PC-3 (cell line): ENCODE data around the gene SERPING1. TPM values are rescaled to one million over a fixed set of nuclear protein-coding genes. Genes with fewer than 3 reads are reported as not detected.

ENCODE experiments used
- ATAC-seq: fragments of 200-7000 bp; cut with Tn5 transposase; 2 replicates; pipeline ENCODE4 v1.9.1; 2020; ENCODE audit warnings: mild to moderate bottlenecking, moderate library complexity
- BruUV-seq: library from RNA; stranded (reverse); fragments of 400-500 nt; replicated peaks from 2 replicates; lab custom pipeline; 2021; lab: Mats Ljungman, UMichigan
- CTCF ChIA-PET: fragments of 300-600 bp; sonication (Branson Sonifier 250); formaldehyde crosslinking; loops from one replicate; lab custom pipeline; 2022; ENCODE audit warnings: antibody characterized with exemption; lab: Charles Lee
- POLR2A ChIA-PET: fragments of 300-600 bp; sonication (Branson Sonifier 250); formaldehyde crosslinking; loops from one replicate; lab custom pipeline; 2022; ENCODE audit warnings: antibody characterized with exemption; ENCODE audit not compliant: unreplicated experiment; lab: Charles Lee
- DNase-seq: peaks from one replicate; pipeline ENCODE4 v3.0.0-alpha.2; 2015
- H2AFZ ChIP-seq: fragments of 300-600 bp; sonication (generic); 2 replicates; pipeline ENCODE4 v1.6.0; 2016; ENCODE audit warnings: antibody characterized with exemption, low read length
- H3F3A ChIP-seq: fragments of 300-600 bp; sonication (generic); one replicate; pipeline ENCODE4 v1.6.0; 2017; ENCODE audit warnings: antibody characterized with exemption, low read length, control low read depth, mild to moderate bottlenecking; ENCODE audit not compliant: unreplicated experiment
- H3K27ac ChIP-seq: fragments of 300-600 bp; sonication (generic); 2 replicates; pipeline ENCODE4 v1.5.1; 2016; ENCODE audit warnings: mild to moderate bottlenecking, low read length
- H3K27me3 ChIP-seq: fragments of 300-600 bp; sonication (generic); 2 replicates; pipeline ENCODE4 v1.6.1; 2016; ENCODE audit warnings: low read length, mixed read lengths
- H3K36me3 ChIP-seq: fragments of 300-600 bp; sonication (generic); 2 replicates; pipeline ENCODE4 v1.6.1; 2016; ENCODE audit warnings: low read depth, mixed run types, low read length, mixed read lengths
- H3K4me1 ChIP-seq: fragments of 300-600 bp; sonication (generic); 2 replicates; pipeline ENCODE4 v1.5.1; 2016; ENCODE audit warnings: low read length; ENCODE audit not compliant: insufficient read depth
- H3K4me2 ChIP-seq: fragments of 300-600 bp; sonication (generic); 2 replicates; pipeline ENCODE4 v1.6.0; 2016; ENCODE audit warnings: low read length
- H3K4me3 ChIP-seq: fragments of 300-600 bp; sonication (generic); 2 replicates; pipeline ENCODE4 v1.5.1; 2016; ENCODE audit warnings: mild to moderate bottlenecking, low read length, mixed read lengths
- H3K79me2 ChIP-seq: fragments of 300-600 bp; sonication (generic); 2 replicates; pipeline ENCODE4 v1.6.1; 2017; ENCODE audit warnings: low read length, mixed read lengths
- H3K9ac ChIP-seq: fragments of 300-600 bp; sonication (generic); 2 replicates; pipeline ENCODE4 v1.6.0; 2016; ENCODE audit warnings: mild to moderate bottlenecking, low read length
- H3K9me2 ChIP-seq: fragments of 300-600 bp; sonication (generic); replicated peaks from 2 replicates; pipeline ENCODE4 v1.6.1; 2016; ENCODE audit warnings: mixed run types, low read length, mixed read lengths
- H3K9me3 ChIP-seq: fragments of 300-600 bp; sonication (generic); 2 replicates; pipeline ENCODE4 v1.6.1; 2016; ENCODE audit warnings: low read length, mixed read lengths
- H4K20me1 ChIP-seq: fragments of 300-600 bp; sonication (generic); 2 replicates; pipeline ENCODE4 v1.6.1; 2016; ENCODE audit warnings: low read length, mixed read lengths
- EZH2 ChIP-seq: fragments of 300-600 bp; sonication (generic); IDR thresholded peaks from one replicate; pipeline ENCODE4 v1.6.1; 2017; ENCODE audit warnings: antibody characterized with exemption, mild to moderate bottlenecking, low read length; ENCODE audit not compliant: unreplicated experiment
- EZH2phosphoT487 ChIP-seq: fragments of 300-600 bp; sonication (generic); IDR thresholded peaks from 2 replicates; pipeline ENCODE4 v1.6.1; 2018; ENCODE audit warnings: mild to moderate bottlenecking, antibody characterized with exemption, low read length, borderline replicate concordance
- intact Hi-C: fragments of 100-400 bp; cut with micrococcal nuclease; formaldehyde crosslinking; loops from 2 replicates; pipeline ENCODE4 v1.9.0; 2023
- microRNA-seq: library from miRNA; unstranded; fragments of <30 nt; microRNA quantifications from one replicate; pipeline ENCODE4 v1.1.0, GENCODE V29; 2020; ENCODE audit not compliant: unreplicated experiment
- total RNA-seq: library from RNA; depleted of rRNA; stranded (reverse); fragments of >200 nt; gene quantifications from 2 replicates; pipeline ENCODE4 v1.2.3, GENCODE V29; 2014; rRNA removed
- TF ChIP-seq, protein P1 (sequence below): fragments of 300-600 bp; sonication (generic); conservative IDR thresholded peaks from 2 replicates; pipeline ENCODE4 v1.5.1; 2017; ENCODE audit warnings: antibody characterized with exemption, low read depth, mild to moderate bottlenecking, low read length

SERPING1 gene
- total RNA-seq, 1 experiment from 2014 or later: not detected

DNA sequence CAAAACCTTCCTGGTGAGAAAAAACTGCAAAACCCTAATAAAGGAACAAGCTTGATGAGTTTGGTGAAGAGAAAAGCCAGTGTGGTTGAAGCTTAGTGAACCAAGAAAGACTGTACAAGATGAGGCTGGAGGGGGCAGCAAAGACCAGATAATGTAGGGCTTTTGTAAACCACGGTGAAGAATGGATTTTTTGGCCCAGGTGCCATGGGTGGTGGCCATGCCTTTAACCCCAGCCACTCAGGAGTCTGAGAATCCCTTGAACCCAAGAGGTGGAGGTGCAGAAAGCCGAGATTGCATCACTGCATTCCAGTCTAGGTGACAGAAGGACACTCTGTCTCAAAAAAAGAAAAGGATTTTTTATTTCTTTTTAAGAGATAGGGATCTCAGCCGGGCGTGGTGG is 65.4 kb downstream of the SERPING1 start:
- Histone ChIP-seq H3F3A (no peaks in the 10 kb centered on the region), H3K79me2 (peaks cover 28% of the 10 kb centered on the region), H3K4me3 (no peak overlapping the region), H4K20me1 (0 out of 2 replicates have a peak, but pooled peaks cover 3% of the 10 kb centered on the region), H3K4me1 (peaks cover 7% of the 10 kb centered on the region), H3K9me2 (no peaks in the 10 kb centered on the region), H3K9me3 (no peaks in the 10 kb centered on the region), H3K4me2 (no peak overlapping the region), H3K27ac (no peak overlapping the region), H3K27me3 (no peaks in the 10 kb centered on the region), H3K9ac (no peak overlapping the region), H2AFZ (no peak overlapping the region), H3K36me3 (peaks cover 21% of the 10 kb centered on the region)
- intact Hi-C loops: no loop called here
- CTCF ChIA-PET: no interaction called here
- ATAC-seq (no peak), DNase-seq (peak; percentile 40)
- BruUV-seq: no TSS peak
- TF ChIP-seq, protein P1, sequence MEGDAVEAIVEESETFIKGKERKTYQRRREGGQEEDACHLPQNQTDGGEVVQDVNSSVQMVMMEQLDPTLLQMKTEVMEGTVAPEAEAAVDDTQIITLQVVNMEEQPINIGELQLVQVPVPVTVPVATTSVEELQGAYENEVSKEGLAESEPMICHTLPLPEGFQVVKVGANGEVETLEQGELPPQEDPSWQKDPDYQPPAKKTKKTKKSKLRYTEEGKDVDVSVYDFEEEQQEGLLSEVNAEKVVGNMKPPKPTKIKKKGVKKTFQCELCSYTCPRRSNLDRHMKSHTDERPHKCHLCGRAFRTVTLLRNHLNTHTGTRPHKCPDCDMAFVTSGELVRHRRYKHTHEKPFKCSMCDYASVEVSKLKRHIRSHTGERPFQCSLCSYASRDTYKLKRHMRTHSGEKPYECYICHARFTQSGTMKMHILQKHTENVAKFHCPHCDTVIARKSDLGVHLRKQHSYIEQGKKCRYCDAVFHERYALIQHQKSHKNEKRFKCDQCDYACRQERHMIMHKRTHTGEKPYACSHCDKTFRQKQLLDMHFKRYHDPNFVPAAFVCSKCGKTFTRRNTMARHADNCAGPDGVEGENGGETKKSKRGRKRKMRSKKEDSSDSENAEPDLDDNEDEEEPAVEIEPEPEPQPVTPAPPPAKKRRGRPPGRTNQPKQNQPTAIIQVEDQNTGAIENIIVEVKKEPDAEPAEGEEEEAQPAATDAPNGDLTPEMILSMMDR: peak; percentile 52; the same call in 1 of the 2 replicates
- TF ChIP-seq EZH2: no peak
- POLR2A ChIA-PET: no interaction called here

DNA sequence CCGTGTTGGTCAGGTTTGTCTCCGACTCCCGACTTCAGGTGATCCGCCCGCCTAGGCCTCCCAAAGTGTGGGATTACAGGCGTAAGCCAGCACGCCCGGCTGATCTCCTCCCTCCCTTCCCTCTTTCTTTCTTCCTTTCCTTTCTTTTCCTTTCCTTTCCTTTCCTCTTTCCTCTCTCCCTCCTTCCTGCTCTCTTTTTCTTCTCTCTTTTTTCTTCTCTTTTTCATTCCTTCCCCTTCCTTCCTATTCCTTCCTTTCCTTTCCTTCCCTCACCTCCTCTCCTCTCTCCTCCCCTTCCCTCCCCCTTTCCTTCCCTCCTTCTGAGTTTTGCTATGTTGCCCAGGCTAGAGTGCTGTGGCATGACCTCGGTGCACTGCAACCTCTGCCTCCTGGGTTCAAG is 66.5 kb downstream of the SERPING1 start:
- Histone ChIP-seq H3K4me1 (peaks cover 7% of the 10 kb centered on the region), H4K20me1 (peaks cover 2% of the 10 kb centered on the region; the same call in 1 of the 2 replicates), H3K9ac (no peak overlapping the region), H3K36me3 (peaks cover 21% of the 10 kb centered on the region), H3F3A (no peaks in the 10 kb centered on the region), H3K4me2 (no peak overlapping the region), H3K79me2 (peaks cover 27% of the 10 kb centered on the region), H2AFZ (no peak overlapping the region), H3K9me3 (no peaks in the 10 kb centered on the region), H3K4me3 (no peak overlapping the region), H3K27ac (no peak overlapping the region), H3K9me2 (no peaks in the 10 kb centered on the region), H3K27me3 (no peaks in the 10 kb centered on the region)
- no TSS peak for BruUV-seq
- ATAC-seq (no peak), DNase-seq (no peak)
- ChIA-PET POLR2A (no interaction called here), CTCF (no interaction called here)
- intact Hi-C loops: no loop called here
- TF ChIP-seq EZH2 (no peak), EZH2phosphoT487 (no peak)
- TF ChIP-seq, protein P1: no peak

Small RNA genes within 50 kb of the gene (microRNA-seq; reads per million reads assigned to microRNA genes)
- gene MIR130A: 4,602 reads per million, percentile 93 among the genes with 10 or more reads in this experiment

Other genes starting within 250 kb of the SERPING1 start
- gene PRG3, start 216.5 kb upstream of the SERPING1 start, total RNA-seq: not detected in 2 replicates
- not detected in 2 replicates for gene PRG2, start 207.0 kb upstream of the SERPING1 start, total RNA-seq
- gene SLC43A3, start 170.6 kb upstream of the SERPING1 start, total RNA-seq: 31.3 and 35.0 TPM in 2 replicates
- 3.5 and 6.5 TPM in 2 replicates for gene RTN4RL2, start 137.2 kb upstream of the SERPING1 start, total RNA-seq
- 7.4 and 12.4 TPM in 2 replicates for gene SLC43A1, start 82.0 kb upstream of the SERPING1 start, total RNA-seq
- 233 and 313 TPM in 2 replicates for gene TIMM10, start 66.9 kb upstream of the SERPING1 start, total RNA-seq
- gene SMTNL1, start 60.1 kb upstream of the SERPING1 start, total RNA-seq: not detected in 2 replicates
- 16.5 and 17.3 TPM in 2 replicates for gene UBE2L6, start 30.0 kb upstream of the SERPING1 start, total RNA-seq
- not detected in 2 replicates for gene YPEL4, start 52.2 kb downstream of the SERPING1 start, total RNA-seq
- 23.0 and 28.4 TPM in 2 replicates for gene CLP1, start 60.1 kb downstream of the SERPING1 start, total RNA-seq
- 86.7 and 102 TPM in 2 replicates for gene ZDHHC5, start 70.4 kb downstream of the SERPING1 start, total RNA-seq
- 41.8 and 42.3 TPM in 2 replicates for gene MED19, start 114.5 kb downstream of the SERPING1 start, total RNA-seq
- gene TMX2, start 114.9 kb downstream of the SERPING1 start, total RNA-seq: 228 and 241 TPM in 2 replicates
- 306 and 353 TPM in 2 replicates for gene SELENOH, start 143.8 kb downstream of the SERPING1 start, total RNA-seq
- not detected in 2 replicates for gene BTBD18, start 154.1 kb downstream of the SERPING1 start, total RNA-seq
- gene CTNND1, start 164.1 kb downstream of the SERPING1 start, total RNA-seq: 117 and 121 TPM in 2 replicates